GM12878 (cell line): ENCODE data around the gene THRA. TPM values are rescaled to one million over a fixed set of nuclear protein-coding genes. Genes with fewer than 3 reads are reported as not detected.

Source experiments
- BCL11A ChIP-seq: IDR thresholded peaks from 2 replicates; pipeline ENCODE4 v1.6.1; 2011; ENCODE audit warnings: low read depth, low read length
- BHLHE40 ChIP-seq, 2 experiments: fragments of 450-650 bp in 1 of 2; IDR thresholded peaks; 2 replicates each; pipeline ENCODE4 v1.6.1; 2011 to 2017; ENCODE audit warnings: low read depth in 2 of 2, borderline replicate concordance in 1 of 2, improper control_type of control experiment in 1 of 2, low read length in 1 of 2, mild to moderate bottlenecking in 1 of 2
- DPF2 ChIP-seq: fragments of 450-650 bp; IDR thresholded peaks from 2 replicates; pipeline ENCODE4 v1.6.1; 2017; ENCODE audit warnings: mild to moderate bottlenecking
- FOXK2 ChIP-seq: fragments of 450-650 bp; IDR thresholded peaks from 2 replicates; pipeline ENCODE4 v1.6.1; 2017; ENCODE audit warnings: mild to moderate bottlenecking, moderate library complexity
- IKZF1 ChIP-seq: fragments of 450-650 bp; conservative IDR thresholded peaks from 2 replicates; pipeline ENCODE4 v1.6.1; 2017; ENCODE audit warnings: antibody characterized with exemption, mild to moderate bottlenecking
- IKZF2 ChIP-seq, 2 experiments: fragments of 450-650 bp; IDR thresholded peaks; 2 replicates each; pipeline ENCODE4 v1.6.1; 2017; ENCODE audit warnings: mild to moderate bottlenecking in 2 of 2, moderate library complexity in 2 of 2
- IRF4 ChIP-seq: IDR thresholded peaks from 2 replicates; pipeline ENCODE4 v1.6.1; 2011; ENCODE audit warnings: low read depth, low read length
- MTA2 ChIP-seq: fragments of 450-650 bp; IDR thresholded peaks from 2 replicates; pipeline ENCODE4 v1.6.1; 2016; ENCODE audit warnings: low read depth, mild to moderate bottlenecking, moderate library complexity
- PAX5 ChIP-seq: IDR thresholded peaks from 2 replicates; pipeline ENCODE4 v1.6.1; 2011; ENCODE audit warnings: low read depth, low read length, borderline replicate concordance
- RB1 ChIP-seq: fragments of 450-650 bp; formaldehyde crosslinking; IDR thresholded peaks from 2 replicates; pipeline ENCODE4 v1.6.1; 2017; ENCODE audit warnings: mild to moderate bottlenecking, borderline replicate concordance
- SIX5 ChIP-seq: IDR thresholded peaks from 2 replicates; pipeline ENCODE4 v1.6.1; 2011; ENCODE audit warnings: mild to moderate bottlenecking, low read depth, low read length, moderate library complexity; ENCODE audit not compliant: severe bottlenecking
- SMARCA5 ChIP-seq: fragments of 450-650 bp; IDR thresholded peaks from 2 replicates; pipeline ENCODE4 v1.6.1; 2017; ENCODE audit warnings: mild to moderate bottlenecking
- SMC3 ChIP-seq: IDR thresholded peaks from 2 replicates; pipeline ENCODE4 v1.6.1; 2011; ENCODE audit warnings: low read length, improper control_type of control experiment, borderline replicate concordance
- TBL1XR1 ChIP-seq: IDR thresholded peaks from 2 replicates; pipeline ENCODE4 v1.6.1; 2012; ENCODE audit warnings: low read depth, low read length, improper control_type of control experiment
- TCF12 ChIP-seq: IDR thresholded peaks from 2 replicates; pipeline ENCODE4 v1.6.1; 2011; ENCODE audit warnings: low read depth, mild to moderate bottlenecking, low read length
- YY1 ChIP-seq: IDR thresholded peaks from 2 replicates; pipeline ENCODE4 v1.6.1; 2011; ENCODE audit warnings: low read depth, mild to moderate bottlenecking, low read length
- ZBTB33 ChIP-seq: fragments of 450-650 bp; IDR thresholded peaks from 2 replicates; pipeline ENCODE4 v1.6.1; 2017; ENCODE audit warnings: mild to moderate bottlenecking
- ZNF207 ChIP-seq: fragments of 450-650 bp; IDR thresholded peaks from 2 replicates; pipeline ENCODE4 v1.6.1; 2014; ENCODE audit warnings: antibody characterized with exemption, mild to moderate bottlenecking, borderline replicate concordance
- ZSCAN29 ChIP-seq: fragments of 450-650 bp; IDR thresholded peaks from 2 replicates; pipeline ENCODE4 v1.6.1; 2017; ENCODE audit warnings: mild to moderate bottlenecking, moderate library complexity
- polyA plus RNA-seq, 11 experiments: library from polyadenylated mRNA; depleted of rRNA in 4 of 11; unstranded in 6 of 11; stranded (reverse) in 5 of 11; fragments of >200 nt; fragmentation: Nextera tagmentation in 4 of 11; fragmentation: Illumina TruSeq in 1 of 11; extraction: Ambion mirVana in 4 of 11; extraction: Trizol in 1 of 11; gene quantifications; 1 replicate in 1 of 11; 2 replicates in 10 of 11; pipeline versions ENCODE4 v1.2.1 to v1.2.3, GENCODE V29; 2011 to 2016; ENCODE audit warnings: inconsistent platforms in 2 of 11, missing spikeins in 2 of 11, low read depth in 1 of 11
- total RNA-seq, 4 experiments: library from RNA; depleted of rRNA in 3 of 4; stranded (reverse); fragments of >200 nt in 3 of 4; fragmentation: Illumina TruSeq in 1 of 4; extraction: Trizol in 1 of 4; gene quantifications; 2 replicates each; pipeline versions ENCODE4 v1.2.1 to v1.2.3, GENCODE V29; 2013 to 2021
- TF ChIP-seq, protein P1 (sequence below), 3 experiments: IDR thresholded peaks in 2 of 3; conservative IDR thresholded peaks in 1 of 3; 2 replicates each; pipeline ENCODE4 v1.5.1; 2011; ENCODE audit warnings: low read depth in 3 of 3, low read length in 3 of 3, mild to moderate bottlenecking in 3 of 3, control low read depth in 2 of 3, moderate library complexity in 2 of 3, inconsistent platforms in 1 of 3, mixed read lengths in 1 of 3; ENCODE audit not compliant: control insufficient read depth in 2 of 3, insufficient read depth in 1 of 3; ENCODE audit errors: extremely low read depth in 1 of 3
- TF ChIP-seq, protein P2 (sequence below): IDR thresholded peaks from 2 replicates; pipeline ENCODE4 v1.6.1; 2011; ENCODE audit warnings: mild to moderate bottlenecking, low read depth, low read length, moderate library complexity; ENCODE audit not compliant: insufficient replicate concordance

Gene THRA
- total and polyA plus RNA-seq, 10 of the 15 experiments (the other 5 are each of a cell fraction or from before 2014, with no cell fraction given) = 0.03 to 2.0 (median 0.64) TPM

- TF ChIP-seq, protein P1, sequence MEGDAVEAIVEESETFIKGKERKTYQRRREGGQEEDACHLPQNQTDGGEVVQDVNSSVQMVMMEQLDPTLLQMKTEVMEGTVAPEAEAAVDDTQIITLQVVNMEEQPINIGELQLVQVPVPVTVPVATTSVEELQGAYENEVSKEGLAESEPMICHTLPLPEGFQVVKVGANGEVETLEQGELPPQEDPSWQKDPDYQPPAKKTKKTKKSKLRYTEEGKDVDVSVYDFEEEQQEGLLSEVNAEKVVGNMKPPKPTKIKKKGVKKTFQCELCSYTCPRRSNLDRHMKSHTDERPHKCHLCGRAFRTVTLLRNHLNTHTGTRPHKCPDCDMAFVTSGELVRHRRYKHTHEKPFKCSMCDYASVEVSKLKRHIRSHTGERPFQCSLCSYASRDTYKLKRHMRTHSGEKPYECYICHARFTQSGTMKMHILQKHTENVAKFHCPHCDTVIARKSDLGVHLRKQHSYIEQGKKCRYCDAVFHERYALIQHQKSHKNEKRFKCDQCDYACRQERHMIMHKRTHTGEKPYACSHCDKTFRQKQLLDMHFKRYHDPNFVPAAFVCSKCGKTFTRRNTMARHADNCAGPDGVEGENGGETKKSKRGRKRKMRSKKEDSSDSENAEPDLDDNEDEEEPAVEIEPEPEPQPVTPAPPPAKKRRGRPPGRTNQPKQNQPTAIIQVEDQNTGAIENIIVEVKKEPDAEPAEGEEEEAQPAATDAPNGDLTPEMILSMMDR (IDR thresholded peaks at IDR 0.05 in 2 of 3, conservative IDR thresholded peaks at IDR 0.05 in 1 of 3; ENCODE audit: control insufficient read depth in 2 of 3, extremely low read depth in 1 of 3, insufficient read depth in 1 of 3, low read depth in 3 of 3, low read length in 3 of 3) = peak; percentile 72 to 91 (median 81)
- TF ChIP-seq IRF4 (no peak), TCF12 (peak; percentile 89), TBL1XR1 (peak; percentile 92), IKZF1 (peak; percentile 43; the same call in 1 of the 2 replicates), BCL11A (no peak), ZBTB33 (peak; percentile 92), SIX5 (no peak), ZSCAN29 (no peak), FOXK2 (no peak), MTA2 (peak; percentile 52; the same call in 1 of the 2 replicates), ZNF207 (no peak), SMC3 (peak; percentile 69), BHLHE40 (IDR thresholded peaks at IDR 0.05; ENCODE audit: borderline replicate concordance in 1 of 2, low read depth in 2 of 2, low read length in 1 of 2) (peak; percentile 18 to 39; a peak in 2 of 4 replicates), PAX5 (peak; percentile 8; the same call in 1 of the 2 replicates), DPF2 (no peak), YY1 (peak; percentile 74), IKZF2 (IDR thresholded peaks at IDR 0.05) (peak in 1 of 2 experiments; percentile 35; a peak in 1 of 4 replicates), RB1 (peak; percentile 43; the same call in 1 of the 2 replicates), SMARCA5 (0 out of 2 replicates have a peak, but pooled peaks have one; percentile 39)
- TF ChIP-seq, protein P2, sequence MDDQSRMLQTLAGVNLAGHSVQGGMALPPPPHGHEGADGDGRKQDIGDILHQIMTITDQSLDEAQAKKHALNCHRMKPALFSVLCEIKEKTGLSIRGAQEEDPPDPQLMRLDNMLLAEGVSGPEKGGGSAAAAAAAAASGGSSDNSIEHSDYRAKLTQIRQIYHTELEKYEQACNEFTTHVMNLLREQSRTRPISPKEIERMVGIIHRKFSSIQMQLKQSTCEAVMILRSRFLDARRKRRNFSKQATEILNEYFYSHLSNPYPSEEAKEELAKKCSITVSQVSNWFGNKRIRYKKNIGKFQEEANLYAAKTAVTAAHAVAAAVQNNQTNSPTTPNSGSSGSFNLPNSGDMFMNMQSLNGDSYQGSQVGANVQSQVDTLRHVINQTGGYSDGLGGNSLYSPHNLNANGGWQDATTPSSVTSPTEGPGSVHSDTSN = no peak
Measured at GRCh38 chr17:40075201-40075941, 12.6 kb downstream of the THRA start (continued).
